Activated T-cell treated with anti-CD3 and anti-CD28 coated beads, Interleukin-2, amount 50 U/mL, for 48 hours (primary cell): ENCODE results near the gene CMTM8.

ENCODE experiments used
- DNase-seq, 2 experiments: peaks; one replicate each; pipeline ENCODE4 v3.0.0-alpha.2; 2020

CMTM8 gene

GRCh38 chr3:32280262-32280910, 41.9 kb downstream of the CMTM8 start:
- no peak for DNase-seq

DNA sequence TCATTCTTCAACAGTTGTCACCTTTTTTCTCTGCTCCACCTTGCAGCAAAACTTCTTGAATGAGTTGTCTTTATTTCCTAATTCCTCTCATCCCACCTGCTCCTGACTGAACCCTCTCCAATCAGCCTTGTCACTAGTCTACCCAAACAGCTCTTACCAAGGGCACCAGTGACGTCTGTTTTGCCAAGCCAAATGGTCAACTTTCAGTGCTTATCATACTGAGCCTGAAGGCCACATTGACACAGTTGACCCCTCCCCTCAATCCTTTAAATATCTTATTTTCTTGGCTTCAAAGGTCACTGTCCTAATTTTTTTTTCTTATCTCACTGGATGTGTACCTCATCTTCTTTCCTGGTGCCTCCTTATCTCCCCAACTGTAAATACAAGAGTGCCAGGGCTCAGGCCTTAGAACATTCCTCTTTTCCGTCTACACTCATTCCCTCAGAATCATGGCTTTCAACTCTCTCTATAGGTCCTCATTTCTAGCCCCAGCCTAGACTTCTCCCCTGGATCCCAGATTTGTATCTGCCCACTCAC, 43.2 kb downstream of the CMTM8 start:
- DNase-seq: no peak

DNA sequence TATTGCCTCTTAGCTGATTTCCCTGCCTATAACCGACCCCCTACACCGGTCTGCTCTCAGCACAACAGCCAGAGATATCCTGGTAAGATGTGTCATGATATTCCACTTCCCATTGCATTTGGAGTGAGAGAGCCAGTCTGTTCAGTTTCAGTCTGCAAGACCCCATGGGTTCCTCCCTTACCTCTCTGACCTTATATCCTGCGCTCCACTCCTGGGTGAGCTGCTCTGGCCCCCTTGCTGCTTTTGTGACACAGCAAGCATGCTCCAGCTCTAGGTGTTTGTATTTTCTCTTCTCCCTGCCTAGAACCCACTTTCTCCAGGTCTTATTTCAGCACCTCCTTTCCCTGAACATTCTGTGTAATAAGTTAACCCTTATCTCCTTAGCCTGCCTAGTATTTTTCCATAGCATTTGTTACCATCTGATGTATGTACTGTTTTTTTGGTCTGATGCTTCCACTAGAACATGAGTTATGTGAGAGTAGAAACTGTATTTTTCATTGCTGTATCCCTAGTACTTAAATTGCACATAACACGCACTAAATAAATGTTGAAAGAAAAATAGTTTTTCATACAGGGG, 44.2 kb downstream of the CMTM8 start:
- no peak for DNase-seq

- no peak for DNase-seq
Observed at GRCh38 chr3:32283304-32283703, 44.8 kb downstream of the CMTM8 start.

DNA sequence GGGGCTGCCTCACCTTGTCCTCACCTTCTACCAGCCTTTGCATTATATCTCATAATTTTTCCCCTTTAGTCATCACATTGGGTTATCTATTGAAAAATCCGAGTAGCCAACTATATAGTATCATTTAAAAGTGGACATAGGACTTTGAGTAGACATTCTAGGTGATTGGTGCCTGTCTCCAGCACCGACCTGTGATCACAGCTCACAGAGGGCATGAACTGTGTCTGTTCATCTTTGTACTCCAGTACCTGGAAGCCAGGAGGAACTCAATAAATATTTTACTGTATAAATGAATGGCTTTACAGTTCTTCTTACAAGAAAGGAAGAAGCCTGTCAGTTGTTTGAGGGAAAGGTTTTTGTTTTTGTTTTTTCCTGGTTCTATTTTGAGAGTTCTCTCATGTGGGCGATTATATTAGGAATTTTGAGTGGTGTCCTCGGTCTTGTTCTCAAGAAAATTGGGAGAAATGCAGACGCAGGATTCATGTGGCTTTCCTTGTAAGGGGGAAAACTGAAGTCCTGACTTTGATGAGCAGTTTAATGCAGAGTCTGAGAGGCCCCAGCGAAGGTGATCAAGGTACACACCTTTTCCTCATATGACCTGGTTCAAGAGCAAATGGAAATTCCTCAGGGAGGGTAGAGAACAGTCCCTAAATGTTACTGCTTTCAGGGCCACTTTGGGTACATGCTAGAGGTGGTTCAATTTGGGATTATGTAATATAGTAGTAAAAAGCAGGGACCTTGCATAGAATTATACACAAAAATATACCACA, 46.1 kb downstream of the CMTM8 start:
- no peak for DNase-seq

- DNase-seq: no peak
Observed at GRCh38 chr3:32285891-32286290, 47.4 kb downstream of the CMTM8 start.

GRCh38 chr3:32288819-32289218, 50.3 kb downstream of the CMTM8 start:
- DNase-seq: no peak

- DNase-seq: no peak
Observed at GRCh38 chr3:32290619-32291018, 52.1 kb downstream of the CMTM8 start.

DNA sequence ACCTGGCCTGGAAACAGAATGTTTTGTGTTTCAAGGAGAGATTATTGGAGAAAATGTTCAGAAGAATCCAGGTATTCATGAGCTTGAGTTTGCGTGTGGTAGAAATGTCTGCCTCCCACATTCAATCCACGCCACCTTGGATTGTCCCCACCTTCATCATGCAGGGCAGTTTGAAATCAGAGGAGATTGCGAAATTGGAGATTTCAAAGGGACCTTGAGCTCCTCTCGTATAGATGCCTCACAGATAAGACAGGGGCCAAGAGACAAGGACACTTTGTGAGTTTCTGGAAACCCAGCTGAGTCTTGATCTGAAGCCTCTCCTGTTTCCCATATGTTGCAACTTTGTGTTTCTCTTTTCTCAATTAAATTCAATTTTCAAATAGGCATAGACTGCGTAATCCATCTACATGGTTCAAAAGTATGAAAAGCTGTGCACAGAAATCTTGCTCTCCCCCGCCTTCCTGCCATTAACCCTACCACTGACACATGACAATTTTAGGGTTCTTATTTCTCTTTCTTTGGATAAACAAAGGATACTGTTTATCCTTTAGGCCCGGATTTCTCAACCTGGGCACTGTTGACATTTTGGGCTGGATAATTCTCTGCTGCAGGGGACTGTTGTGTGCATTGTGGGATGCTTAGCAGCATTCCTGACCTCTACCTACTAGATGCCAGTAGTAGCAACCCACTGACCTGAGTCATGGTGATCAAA, 53.8 kb downstream of the CMTM8 start:
- no peak for DNase-seq

GRCh38 chr3:32293903-32294302, 55.4 kb downstream of the CMTM8 start:
- DNase-seq: no peak

DNA sequence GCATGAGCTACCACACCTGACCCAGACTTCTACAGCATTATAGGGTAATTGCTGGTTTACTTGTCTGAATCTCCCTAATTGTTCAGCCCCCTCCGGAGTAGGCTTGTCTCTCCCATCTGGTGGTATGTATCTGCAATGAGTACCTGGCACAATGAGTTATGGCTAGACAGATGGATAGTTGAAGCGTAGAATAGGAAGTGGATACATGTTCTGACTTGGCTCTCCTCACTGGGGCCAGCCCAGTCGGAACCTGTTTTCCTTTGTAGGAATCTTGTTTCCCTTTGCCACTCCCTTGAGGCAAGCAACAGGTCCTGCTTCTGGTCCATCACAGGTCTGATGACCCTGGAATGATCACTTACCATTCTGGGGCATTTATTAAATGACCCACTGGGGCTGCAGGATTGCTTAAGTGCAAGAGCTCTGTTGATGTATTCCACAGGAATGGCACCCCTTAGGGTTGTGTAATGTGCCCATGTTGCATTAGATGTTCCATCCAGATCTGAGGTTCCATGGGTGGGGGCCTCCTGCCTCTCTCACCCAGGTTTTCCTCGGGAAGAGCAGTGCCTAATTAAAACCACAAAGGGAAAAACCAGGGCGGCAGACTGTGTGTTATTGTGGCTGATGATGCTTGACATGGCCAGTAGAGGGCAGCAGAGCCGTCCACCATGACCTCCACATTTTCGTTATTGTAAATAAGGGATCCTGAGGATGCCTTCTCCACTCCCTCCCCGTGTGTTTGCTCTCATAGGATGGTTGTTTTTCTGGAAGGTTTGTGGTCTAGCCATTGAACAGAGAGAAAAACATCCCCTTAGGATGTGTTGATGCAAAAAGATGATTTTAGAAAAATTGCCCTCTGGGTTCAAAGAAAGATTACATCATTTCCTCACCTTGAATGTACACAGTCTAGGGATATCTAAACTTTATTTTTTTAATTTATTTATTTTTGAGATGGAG, 58.0 kb downstream of the CMTM8 start:
- peak; percentile 68 to 72 for DNase-seq

GRCh38 chr3:32297366-32297765, 58.9 kb downstream of the CMTM8 start:
- DNase-seq: peak; percentile 38 to 50

- DNase-seq: no peak
Observed at GRCh38 chr3:32301426-32301825, 62.9 kb downstream of the CMTM8 start.

DNA sequence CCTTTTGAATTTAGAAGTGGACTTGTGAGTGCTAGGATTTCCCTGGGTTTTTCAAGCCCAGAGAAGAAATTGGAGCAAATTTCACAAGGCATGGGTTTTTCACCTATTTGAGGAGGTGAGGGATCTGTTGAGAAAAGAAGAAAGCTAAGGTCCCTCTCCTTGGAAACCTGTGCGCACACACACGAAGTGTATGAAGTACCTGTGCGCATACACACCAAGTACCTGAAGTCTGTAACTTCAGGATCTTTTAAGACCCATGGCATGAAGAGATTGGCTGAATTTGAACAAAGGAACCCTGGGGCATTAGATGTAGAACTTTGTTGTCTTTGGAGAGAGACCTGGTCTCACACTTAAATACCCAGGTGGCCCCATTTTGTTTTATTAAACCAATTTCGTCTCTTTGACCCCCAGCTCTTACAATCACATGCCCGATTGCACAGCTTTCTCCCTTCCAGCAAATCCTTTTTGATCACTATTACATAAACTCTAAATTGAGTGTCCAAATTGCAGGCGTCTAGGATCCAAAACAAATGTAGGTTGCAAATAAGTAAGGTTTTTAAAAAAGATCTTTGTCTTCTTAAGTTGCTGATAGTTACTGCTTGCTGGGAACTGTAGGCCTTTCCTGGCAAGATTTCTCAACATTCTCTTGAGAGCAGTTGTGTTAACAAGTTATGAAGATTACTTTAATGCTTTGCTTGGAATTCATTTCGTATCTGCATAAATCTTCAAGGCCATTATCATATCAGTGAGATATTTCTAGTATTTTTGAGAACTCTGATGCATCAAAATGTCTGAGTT, 64.3 kb downstream of the CMTM8 start:
- no peak for DNase-seq

DNA sequence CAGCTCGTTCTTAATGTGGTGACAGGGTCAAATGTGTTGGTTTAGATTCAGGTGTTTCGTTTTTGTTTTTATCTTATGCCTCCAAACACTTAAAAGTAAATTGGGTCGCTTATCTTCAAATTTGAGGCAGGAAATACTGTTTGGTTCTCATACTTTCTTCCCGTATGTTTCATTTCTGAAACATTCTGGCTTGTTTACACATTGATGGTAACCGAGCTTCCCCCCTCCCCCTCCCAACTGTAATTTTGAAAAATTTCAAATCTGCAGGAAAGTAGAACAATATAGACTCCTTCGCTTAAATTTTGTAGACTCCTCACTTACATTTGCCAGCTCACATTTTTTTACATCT, 64.9 kb downstream of the CMTM8 start:
- DNase-seq: no peak

DNA sequence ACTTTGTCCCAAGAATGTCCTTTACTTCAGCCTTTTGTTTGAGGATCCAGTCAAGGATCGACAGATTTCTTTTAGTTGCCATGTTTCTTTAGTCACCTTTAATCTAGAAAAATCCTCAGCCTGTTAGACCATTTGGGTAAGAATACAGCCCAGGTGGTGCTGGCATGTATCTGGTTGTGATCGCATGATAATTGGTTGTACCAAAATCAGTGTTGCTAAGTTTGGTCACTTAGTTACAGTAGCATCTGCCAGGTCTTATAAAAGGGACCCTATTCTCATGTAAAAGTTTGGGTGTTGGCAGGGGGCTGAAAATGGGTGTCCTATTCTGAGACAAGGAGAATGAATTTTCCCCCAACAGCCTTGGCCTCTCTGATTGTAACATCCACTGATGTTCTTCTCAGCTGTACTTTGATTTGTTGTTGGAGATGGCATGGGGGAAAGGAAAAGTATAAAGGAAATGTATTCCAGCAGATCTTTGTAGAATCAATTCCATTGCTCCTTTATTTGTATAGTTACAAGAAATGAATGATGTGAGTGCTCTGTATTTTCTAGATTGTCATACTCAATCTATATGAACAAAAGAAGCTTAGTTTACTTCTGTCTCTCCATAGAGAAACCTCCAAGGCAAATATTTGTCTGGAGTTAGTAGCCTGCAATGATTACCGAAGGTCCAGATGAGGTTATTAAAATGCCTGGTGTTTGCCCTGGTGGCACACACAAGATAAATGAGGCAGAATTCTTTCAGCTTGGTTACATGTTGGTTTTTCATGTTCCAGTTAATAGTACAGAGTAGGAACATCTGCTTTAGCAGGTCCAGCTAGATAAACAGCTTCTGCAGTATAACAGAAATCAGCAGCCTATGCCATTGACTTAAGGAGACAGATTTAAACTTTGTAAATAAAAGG, 65.7 kb downstream of the CMTM8 start:
- DNase-seq: no peak

GRCh38 chr3:32305361-32305876, 66.9 kb downstream of the CMTM8 start:
- DNase-seq: no peak

DNA sequence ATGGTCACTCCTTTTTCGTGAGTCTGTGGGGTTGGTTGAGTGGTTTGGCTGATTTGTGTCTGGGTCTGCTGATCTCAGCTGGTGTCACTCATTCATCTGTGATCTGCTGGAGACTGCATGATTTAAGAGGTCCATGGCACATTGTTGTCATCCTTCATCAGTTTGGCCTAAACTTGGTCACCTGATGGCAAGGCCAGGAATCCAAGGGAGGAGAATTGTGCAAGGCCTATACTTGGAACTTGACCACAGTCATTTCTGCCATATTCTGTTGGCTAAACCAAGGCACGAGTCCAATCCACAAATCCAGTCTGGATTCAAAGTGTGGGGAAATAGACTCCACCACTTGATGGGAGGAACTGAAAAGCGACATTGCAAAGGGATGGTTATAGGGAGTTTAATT, 67.6 kb downstream of the CMTM8 start:
- DNase-seq: no peak

- no peak for DNase-seq
Observed at GRCh38 chr3:32307591-32307990, 69.1 kb downstream of the CMTM8 start.

GRCh38 chr3:32308378-32308777, 69.9 kb downstream of the CMTM8 start:
- no peak for DNase-seq
